ENCODE results near the gene BGLAP.

The BGLAP gene

DNA sequence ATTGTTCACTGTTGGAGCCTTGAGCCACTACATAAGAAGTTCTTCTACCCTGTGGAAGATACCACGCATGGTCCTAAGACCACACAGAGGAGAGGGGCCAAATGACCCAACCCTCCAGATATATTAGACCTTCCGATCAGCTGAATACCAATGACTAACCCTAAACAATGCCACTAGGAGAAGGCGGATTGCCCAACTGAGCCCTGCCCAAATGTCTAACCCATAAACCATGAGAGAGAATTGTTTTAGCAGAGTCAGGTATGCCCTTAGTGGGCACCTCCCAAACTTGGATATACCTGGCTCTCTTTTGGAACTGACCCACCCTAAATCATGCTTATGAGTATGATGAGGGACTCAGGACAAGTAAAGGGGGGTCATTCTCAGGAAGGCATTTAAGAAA lies 28.3 kb downstream of the BGLAP start:
- H3K9me2 ChIP-seq (replicated peaks; ENCODE audit: low read depth, low read length) = no peaks in the 10 kb centered on the region
- TF ChIP-seq, protein P1, sequence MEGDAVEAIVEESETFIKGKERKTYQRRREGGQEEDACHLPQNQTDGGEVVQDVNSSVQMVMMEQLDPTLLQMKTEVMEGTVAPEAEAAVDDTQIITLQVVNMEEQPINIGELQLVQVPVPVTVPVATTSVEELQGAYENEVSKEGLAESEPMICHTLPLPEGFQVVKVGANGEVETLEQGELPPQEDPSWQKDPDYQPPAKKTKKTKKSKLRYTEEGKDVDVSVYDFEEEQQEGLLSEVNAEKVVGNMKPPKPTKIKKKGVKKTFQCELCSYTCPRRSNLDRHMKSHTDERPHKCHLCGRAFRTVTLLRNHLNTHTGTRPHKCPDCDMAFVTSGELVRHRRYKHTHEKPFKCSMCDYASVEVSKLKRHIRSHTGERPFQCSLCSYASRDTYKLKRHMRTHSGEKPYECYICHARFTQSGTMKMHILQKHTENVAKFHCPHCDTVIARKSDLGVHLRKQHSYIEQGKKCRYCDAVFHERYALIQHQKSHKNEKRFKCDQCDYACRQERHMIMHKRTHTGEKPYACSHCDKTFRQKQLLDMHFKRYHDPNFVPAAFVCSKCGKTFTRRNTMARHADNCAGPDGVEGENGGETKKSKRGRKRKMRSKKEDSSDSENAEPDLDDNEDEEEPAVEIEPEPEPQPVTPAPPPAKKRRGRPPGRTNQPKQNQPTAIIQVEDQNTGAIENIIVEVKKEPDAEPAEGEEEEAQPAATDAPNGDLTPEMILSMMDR (conservative IDR thresholded peaks at IDR 0.05; ENCODE audit: low read length) = no peak
- TF ChIP-seq EZH2phosphoT487 (IDR thresholded peaks at IDR 0.05; ENCODE audit: borderline replicate concordance) = no peak
- H3F3A ChIP-seq (ENCODE audit: low read depth) = no peaks in the 10 kb centered on the region
- H3K9ac ChIP-seq (ENCODE audit: low read depth, low read length, poor library complexity, severe bottlenecking) = no peak overlapping the region
- no peaks in the 10 kb centered on the region for H4K20me1 ChIP-seq (ENCODE audit: insufficient read depth, low read length, poor library complexity, severe bottlenecking)
- H3K27me3 ChIP-seq (ENCODE audit: insufficient read depth, low read length, poor library complexity, severe bottlenecking) = no peaks in the 10 kb centered on the region
- H3K9me3 ChIP-seq (ENCODE audit: insufficient read depth, low read depth, low read length) = no peaks in the 10 kb centered on the region
- H3K79me2 ChIP-seq (ENCODE audit: insufficient read depth, low read length) = no peaks in the 10 kb centered on the region
- H2AFZ ChIP-seq (ENCODE audit: low read length) = no peak overlapping the region
- no peak overlapping the region for H3K4me2 ChIP-seq (ENCODE audit: low read depth, low read length, poor library complexity, severe bottlenecking)
- no peak overlapping the region for H3K4me3 ChIP-seq (ENCODE audit: low read length, poor library complexity, severe bottlenecking)
- peaks cover 87% of the 10 kb centered on the region for H3K36me3 ChIP-seq (ENCODE audit: insufficient read depth, low read length)
- H3K4me1 ChIP-seq (ENCODE audit: insufficient read depth, low read length, poor library complexity, severe bottlenecking) = no peaks in the 10 kb centered on the region

DNA sequence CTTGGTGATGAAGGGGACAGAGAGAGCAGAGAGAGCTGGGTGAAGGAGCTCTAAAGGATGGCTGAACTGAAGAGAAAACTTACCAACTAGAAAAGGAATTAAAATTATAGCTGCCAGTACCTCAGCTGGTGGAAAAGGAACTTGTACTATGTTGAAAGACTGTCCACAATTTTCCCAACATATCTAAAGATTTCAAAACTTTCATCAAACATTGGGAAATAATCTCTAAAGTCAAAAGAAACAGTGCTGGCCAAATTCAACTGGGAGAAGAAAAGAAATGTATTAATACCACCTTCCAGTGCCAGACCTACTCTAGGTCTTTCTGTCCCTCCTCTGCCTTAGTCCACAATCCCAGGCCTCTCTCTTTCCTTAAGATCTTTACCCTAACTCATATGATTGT lies 34.5 kb downstream of the BGLAP start:
- Histone ChIP-seq H3K36me3 (ENCODE audit: insufficient read depth, low read length) (peaks cover 71% of the 10 kb centered on the region), H3F3A (ENCODE audit: low read depth) (no peaks in the 10 kb centered on the region), H3K4me1 (ENCODE audit: insufficient read depth, low read length, poor library complexity, severe bottlenecking) (peaks cover 21% of the 10 kb centered on the region), H2AFZ (ENCODE audit: low read length) (no peak overlapping the region), H3K4me3 (ENCODE audit: low read length, poor library complexity, severe bottlenecking) (no peak overlapping the region), H3K9me3 (ENCODE audit: insufficient read depth, low read depth, low read length) (no peaks in the 10 kb centered on the region), H4K20me1 (ENCODE audit: insufficient read depth, low read length, poor library complexity, severe bottlenecking) (peaks cover 29% of the 10 kb centered on the region), H3K9ac (ENCODE audit: low read depth, low read length, poor library complexity, severe bottlenecking) (no peak overlapping the region), H3K27me3 (ENCODE audit: insufficient read depth, low read length, poor library complexity, severe bottlenecking) (no peaks in the 10 kb centered on the region), H3K79me2 (ENCODE audit: insufficient read depth, low read length) (peaks cover 38% of the 10 kb centered on the region), H3K9me2 (replicated peaks; ENCODE audit: low read depth, low read length) (no peaks in the 10 kb centered on the region), H3K4me2 (ENCODE audit: low read depth, low read length, poor library complexity, severe bottlenecking) (no peak overlapping the region)
- TF ChIP-seq EZH2phosphoT487 (IDR thresholded peaks at IDR 0.05; ENCODE audit: borderline replicate concordance) = no peak
- TF ChIP-seq, protein P1 (conservative IDR thresholded peaks at IDR 0.05; ENCODE audit: low read length) = no peak

DNA sequence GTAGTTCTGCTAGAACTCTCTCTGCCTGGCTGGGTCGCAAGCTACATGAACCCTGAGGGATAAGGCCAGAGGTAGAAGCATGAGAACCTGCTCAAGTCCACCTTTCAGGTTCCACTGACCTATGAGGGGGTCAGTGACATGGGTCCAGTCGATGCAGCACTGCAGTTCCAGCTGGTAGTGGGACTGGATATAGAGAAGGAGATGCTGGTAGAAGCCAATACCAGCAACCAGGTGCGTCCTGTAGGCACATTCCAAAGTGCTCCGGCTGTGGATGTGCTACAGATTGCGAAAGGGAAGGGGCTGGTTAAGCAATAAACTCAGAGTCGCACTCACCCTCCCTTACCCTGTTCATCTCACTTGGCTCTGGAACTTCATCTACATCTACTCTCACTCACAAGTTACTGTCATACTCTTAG lies 35.0 kb downstream of the BGLAP start:
- Histone ChIP-seq H3K4me2 (ENCODE audit: low read depth, low read length, poor library complexity, severe bottlenecking) (no peak overlapping the region), H3K9me3 (ENCODE audit: insufficient read depth, low read depth, low read length) (no peaks in the 10 kb centered on the region), H3K4me1 (ENCODE audit: insufficient read depth, low read length, poor library complexity, severe bottlenecking) (peaks cover 23% of the 10 kb centered on the region), H3K4me3 (ENCODE audit: low read length, poor library complexity, severe bottlenecking) (no peak overlapping the region), H3K9ac (ENCODE audit: low read depth, low read length, poor library complexity, severe bottlenecking) (no peak overlapping the region), H3K79me2 (ENCODE audit: insufficient read depth, low read length) (peaks cover 43% of the 10 kb centered on the region), H2AFZ (ENCODE audit: low read length) (no peak overlapping the region), H3K36me3 (ENCODE audit: insufficient read depth, low read length) (peaks cover 67% of the 10 kb centered on the region), H3K27me3 (ENCODE audit: insufficient read depth, low read length, poor library complexity, severe bottlenecking) (no peaks in the 10 kb centered on the region), H3K9me2 (replicated peaks; ENCODE audit: low read depth, low read length) (no peaks in the 10 kb centered on the region), H3F3A (ENCODE audit: low read depth) (no peaks in the 10 kb centered on the region), H4K20me1 (ENCODE audit: insufficient read depth, low read length, poor library complexity, severe bottlenecking) (peaks cover 34% of the 10 kb centered on the region)
- TF ChIP-seq, protein P1 (conservative IDR thresholded peaks at IDR 0.05; ENCODE audit: low read length) = no peak
- TF ChIP-seq EZH2phosphoT487 (IDR thresholded peaks at IDR 0.05; ENCODE audit: borderline replicate concordance) = no peak

Data from Loucy (cell line).